Activated naive CD4-positive, alpha-beta T cell treated with anti-CD3 and anti-CD28 coated beads, Interleukin-2, amount 10 ng/mL, durations not matched to agents 7 days and 5 days (primary cell): Measurements from ENCODE around the gene FAAP24.
A peak's percentile ranks its signal among the peaks of the same experiment; 100 is the strongest.
"Not testable (repeated sequence)": the region's sequence is repeated elsewhere in the genome, so short reads cannot be mapped to it uniquely, and the experiment has no call there.

Experiments used
- CTCF ChIA-PET: fragments of 350-600 bp; sonication (Branson Sonifier 250); formaldehyde crosslinking; loops from one replicate; lab custom pipeline; 2021; ENCODE audit warnings: antibody characterized with exemption; lab: Charles Lee
- DNase-seq: peaks from one replicate; pipeline ENCODE4 v3.0.0-alpha.2; 2020
- H3K27ac Mint-ChIP-seq: one replicate; pipeline ENCODE4 v1.8.0; 2021; ENCODE audit warnings: mild to moderate bottlenecking, moderate library complexity, mixed read lengths
- H3K27me3 Mint-ChIP-seq: one replicate; pipeline ENCODE4 v1.8.0; 2021; ENCODE audit warnings: mild to moderate bottlenecking, mixed read lengths
- H3K36me3 Mint-ChIP-seq: one replicate; pipeline ENCODE4 v1.8.0; 2021; ENCODE audit warnings: mixed read lengths
- H3K4me1 Mint-ChIP-seq: one replicate; pipeline ENCODE4 v1.8.0; 2021; ENCODE audit warnings: mixed read lengths
- H3K4me3 Mint-ChIP-seq: one replicate; pipeline ENCODE4 v1.8.0; 2021; ENCODE audit warnings: mild to moderate bottlenecking, moderate library complexity, mixed read lengths
- H3K9me3 Mint-ChIP-seq: one replicate; pipeline ENCODE4 v1.8.0; 2021; ENCODE audit warnings: mixed read lengths

Gene FAAP24

GRCh38 chr19:32977813-32978212, 5.8 kb downstream of the FAAP24 start:
- peaks cover 11% of the 10 kb centered on the region for H3K4me1 Mint-ChIP-seq
- CTCF ChIA-PET = interaction anchor here (0.6 to 2.9 kb wide), 3 partner anchors 144 to 288 kb away, joined by 3 to 8 read pairs (median 4); no protein-coding TSS in a partner anchor
- DNase-seq, H3K27me3 Mint-ChIP-seq, H3K9me3 Mint-ChIP-seq, H3K36me3 Mint-ChIP-seq, H3K27ac Mint-ChIP-seq, H3K4me3 Mint-ChIP-seq: not testable (repeated sequence)

GRCh38 chr19:32979807-32980206, 7.8 kb downstream of the FAAP24 start:
- CTCF ChIA-PET, H3K4me1 Mint-ChIP-seq, H3K4me3 Mint-ChIP-seq, H3K27me3 Mint-ChIP-seq, H3K27ac Mint-ChIP-seq, H3K36me3 Mint-ChIP-seq, DNase-seq, H3K9me3 Mint-ChIP-seq: not testable (repeated sequence)

- H3K36me3 Mint-ChIP-seq, H3K27ac Mint-ChIP-seq: not testable (repeated sequence)
Measured at GRCh38 chr19:32982488-32982887, 10.4 kb downstream of the FAAP24 start.

GRCh38 chr19:32988254-32988653, 16.2 kb downstream of the FAAP24 start:
- not testable (repeated sequence) for H3K36me3 Mint-ChIP-seq, H3K9me3 Mint-ChIP-seq, H3K4me3 Mint-ChIP-seq, H3K27ac Mint-ChIP-seq, DNase-seq, H3K27me3 Mint-ChIP-seq
- CTCF ChIA-PET = interaction anchor here (0.9 kb wide), 1 partner anchor 242 kb away, joined by 3 read pairs; no protein-coding TSS in a partner anchor
- peaks cover 13% of the 10 kb centered on the region for H3K4me1 Mint-ChIP-seq

More at GRCh38 chr19:32982488-32982887, 10.4 kb downstream of the FAAP24 start:
- H3K4me1 Mint-ChIP-seq, H3K9me3 Mint-ChIP-seq, DNase-seq, H3K4me3 Mint-ChIP-seq, H3K27me3 Mint-ChIP-seq, CTCF ChIA-PET: not testable (repeated sequence)

GRCh38 chr19:32988724-32989123, 16.7 kb downstream of the FAAP24 start:
- Mint-ChIP-seq H3K27ac (no peak overlapping the region), H3K27me3 (no peaks in the 10 kb centered on the region), H3K9me3 (no peaks in the 10 kb centered on the region), H3K36me3 (peaks cover 1% of the 10 kb centered on the region), H3K4me3 (no peak overlapping the region), H3K4me1 (peaks cover 13% of the 10 kb centered on the region)
- CTCF ChIA-PET = interaction anchor here (0.9 kb wide), 1 partner anchor 242 kb away, joined by 3 read pairs; no protein-coding TSS in a partner anchor
- no peak for DNase-seq

- peaks cover 36% of the 10 kb centered on the region for H3K4me1 Mint-ChIP-seq
- CTCF ChIA-PET, H3K27ac Mint-ChIP-seq, H3K36me3 Mint-ChIP-seq, H3K9me3 Mint-ChIP-seq, DNase-seq, H3K27me3 Mint-ChIP-seq, H3K4me3 Mint-ChIP-seq: not testable (repeated sequence)
Measured at GRCh38 chr19:32995966-32996365, 23.9 kb downstream of the FAAP24 start.

- CTCF ChIA-PET, H3K27ac Mint-ChIP-seq, DNase-seq, H3K36me3 Mint-ChIP-seq, H3K27me3 Mint-ChIP-seq, H3K4me3 Mint-ChIP-seq, H3K9me3 Mint-ChIP-seq: not testable (repeated sequence)
- H3K4me1 Mint-ChIP-seq = peaks cover 32% of the 10 kb centered on the region
Measured at GRCh38 chr19:32997061-32997464, 25.0 kb downstream of the FAAP24 start.

- Mint-ChIP-seq H3K4me1 (peaks cover 33% of the 10 kb centered on the region), H3K27me3 (peaks cover 5% of the 10 kb centered on the region), H3K9me3 (no peaks in the 10 kb centered on the region), H3K27ac (no peak overlapping the region), H3K4me3 (no peak overlapping the region), H3K36me3 (peaks cover 4% of the 10 kb centered on the region)
- no peak for DNase-seq
- CTCF ChIA-PET = no interaction called here
Measured at GRCh38 chr19:32997716-32998355, 25.8 kb downstream of the FAAP24 start.

GRCh38 chr19:32998722-32999121, 26.7 kb downstream of the FAAP24 start:
- Mint-ChIP-seq H3K27me3 (peaks cover 5% of the 10 kb centered on the region), H3K4me3 (no peak overlapping the region), H3K27ac (no peak overlapping the region), H3K4me1 (peaks cover 33% of the 10 kb centered on the region), H3K36me3 (peaks cover 3% of the 10 kb centered on the region), H3K9me3 (no peaks in the 10 kb centered on the region)
- no peak for DNase-seq
- CTCF ChIA-PET = no interaction called here

- H3K9me3 Mint-ChIP-seq = no peaks in the 10 kb centered on the region
- H3K27ac Mint-ChIP-seq = peak overlapping the region; percentile 78
- peak; percentile 66 for DNase-seq
- CTCF ChIA-PET = no interaction called here
- H3K4me3 Mint-ChIP-seq = no peak overlapping the region
- peaks cover 2% of the 10 kb centered on the region for H3K36me3 Mint-ChIP-seq
- peaks cover 33% of the 10 kb centered on the region for H3K4me1 Mint-ChIP-seq
- peaks cover 8% of the 10 kb centered on the region for H3K27me3 Mint-ChIP-seq
Measured at GRCh38 chr19:33000510-33000909, 28.5 kb downstream of the FAAP24 start.

- Mint-ChIP-seq H3K4me1 (peaks cover 33% of the 10 kb centered on the region), H3K9me3 (no peaks in the 10 kb centered on the region), H3K27me3 (peaks cover 8% of the 10 kb centered on the region), H3K4me3 (no peak overlapping the region), H3K36me3 (peaks cover 2% of the 10 kb centered on the region), H3K27ac (peak overlapping the region; percentile 78)
- CTCF ChIA-PET = no interaction called here
- no peak for DNase-seq
Measured at GRCh38 chr19:33000910-33001309, 28.9 kb downstream of the FAAP24 start.

- H3K36me3 Mint-ChIP-seq, H3K27me3 Mint-ChIP-seq, H3K27ac Mint-ChIP-seq, DNase-seq, CTCF ChIA-PET, H3K4me3 Mint-ChIP-seq, H3K9me3 Mint-ChIP-seq: not testable (repeated sequence)
- H3K4me1 Mint-ChIP-seq = peaks cover 33% of the 10 kb centered on the region
Measured at GRCh38 chr19:33002126-33002865, 30.3 kb downstream of the FAAP24 start.

GRCh38 chr19:33003424-33004024, 31.5 kb downstream of the FAAP24 start:
- H3K9me3 Mint-ChIP-seq, H3K27ac Mint-ChIP-seq, H3K4me3 Mint-ChIP-seq, H3K27me3 Mint-ChIP-seq, H3K36me3 Mint-ChIP-seq, CTCF ChIA-PET, DNase-seq: not testable (repeated sequence)
- H3K4me1 Mint-ChIP-seq = peaks cover 27% of the 10 kb centered on the region

GRCh38 chr19:33005440-33005839, 33.4 kb downstream of the FAAP24 start:
- Mint-ChIP-seq H3K9me3 (no peaks in the 10 kb centered on the region), H3K36me3 (peaks cover 2% of the 10 kb centered on the region), H3K27ac (no peak overlapping the region), H3K27me3 (peaks cover 4% of the 10 kb centered on the region), H3K4me1 (peaks cover 10% of the 10 kb centered on the region), H3K4me3 (no peak overlapping the region)
- no peak for DNase-seq
- CTCF ChIA-PET = no interaction called here
